ENCODE data around the gene HOXB3.
"Not testable (repeated sequence)": the region's sequence is repeated elsewhere in the genome, so short reads cannot be mapped to it uniquely, and the experiment has no call there.

Gene HOXB3

GRCh38 chr17:48541577-48542113 is 48.4 kb downstream of the HOXB3 start:
- DNase-seq: no peak

- DNase-seq: no peak
Observed at GRCh38 chr17:48541036-48541576, 48.9 kb downstream of the HOXB3 start.

GRCh38 chr17:48540213-48540612 is 49.8 kb downstream of the HOXB3 start:
- DNase-seq: no peak

GRCh38 chr17:48539177-48539576 is 50.9 kb downstream of the HOXB3 start:
- DNase-seq: no peak

- no peak for DNase-seq
Observed at GRCh38 chr17:48537316-48537715, 52.7 kb downstream of the HOXB3 start.

GRCh38 chr17:48535793-48536559 is 54.1 kb downstream of the HOXB3 start:
- DNase-seq: not testable (repeated sequence)

- DNase-seq: no peak
Observed at GRCh38 chr17:48532261-48532660, 57.8 kb downstream of the HOXB3 start.

- DNase-seq: no peak
Observed at GRCh38 chr17:48530887-48531272, 59.2 kb downstream of the HOXB3 start, which contains the start of gene HOXB1. HOXB1 (minus strand) TSS chr17:48531011; CDS start chr17:48530904, 107 bp downstream.

- no peak for DNase-seq
Observed at GRCh38 chr17:48530208-48530886, 59.7 kb downstream of the HOXB3 start.

GRCh38 chr17:48529683-48530009 is 60.4 kb downstream of the HOXB3 start:
- no peak for DNase-seq

- no peak for DNase-seq
Observed at GRCh38 chr17:48528936-48529682, 60.9 kb downstream of the HOXB3 start.

GRCh38 chr17:48528153-48528935 is 61.7 kb downstream of the HOXB3 start:
- DNase-seq: no peak

GRCh38 chr17:48527547-48527932 is 62.5 kb downstream of the HOXB3 start:
- DNase-seq: no peak

GRCh38 chr17:48526608-48527546 is 63.2 kb downstream of the HOXB3 start:
- DNase-seq: no peak

- DNase-seq: no peak
Observed at GRCh38 chr17:48523010-48523409, 67.0 kb downstream of the HOXB3 start.

GRCh38 chr17:48522031-48522653 is 67.9 kb downstream of the HOXB3 start:
- no peak for DNase-seq

GRCh38 chr17:48520631-48521079 is 69.4 kb downstream of the HOXB3 start:
- DNase-seq: no peak

- no peak for DNase-seq
Observed at GRCh38 chr17:48519427-48519826, 70.6 kb downstream of the HOXB3 start.

GRCh38 chr17:48517478-48517877 is 72.6 kb downstream of the HOXB3 start:
- no peak for DNase-seq

All from NCI-H2171 (cell line).